ENCODE measurements around the gene LTBP3.
A peak's percentile ranks its signal among the peaks of the same experiment; 100 is the strongest.

LTBP3 gene

DNA sequence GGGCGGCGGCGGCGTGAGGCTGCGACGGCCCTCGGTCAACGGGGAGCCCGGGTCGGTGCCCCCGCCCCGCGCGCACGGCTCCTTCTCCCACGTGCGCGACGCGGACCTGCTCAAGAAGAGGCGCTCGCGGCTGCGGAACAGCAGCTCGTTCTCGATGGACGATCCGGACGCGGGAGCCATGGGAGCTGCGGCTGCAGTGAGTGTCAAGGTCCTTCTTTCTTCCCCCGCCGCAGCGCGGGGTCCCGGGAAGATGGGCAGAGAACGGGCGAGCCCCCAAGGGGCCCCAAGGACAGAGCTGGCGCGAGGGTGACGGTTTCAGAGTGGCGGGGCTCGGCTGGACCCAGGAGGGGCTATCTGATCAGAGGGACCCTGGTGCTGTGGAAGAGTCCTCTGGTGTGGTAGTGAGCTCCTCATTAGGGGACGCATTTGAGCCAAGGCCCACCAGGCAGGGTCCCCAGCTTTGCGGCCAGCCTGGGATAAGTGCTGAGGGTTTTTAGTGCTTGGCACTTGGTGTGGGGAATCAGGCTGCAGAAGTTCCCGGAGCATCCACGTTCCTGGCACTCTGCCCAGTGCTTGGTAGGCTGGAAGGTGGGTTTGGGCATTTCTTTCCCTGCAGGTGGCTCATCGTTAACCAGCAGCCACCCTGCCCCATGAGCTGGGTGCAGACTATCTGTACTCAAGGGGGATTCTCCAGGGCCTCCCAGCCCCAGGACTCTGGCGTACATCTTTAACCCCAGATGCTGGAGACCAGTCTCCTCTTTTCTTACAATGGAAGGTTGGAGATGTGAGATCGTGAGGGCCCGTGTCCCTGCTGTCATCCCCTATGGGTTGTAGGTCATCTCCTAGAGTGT is 27.5 kb upstream of the LTBP3 start:
- no peak for DNase-seq (ENCODE audit: low read depth)

DNA sequence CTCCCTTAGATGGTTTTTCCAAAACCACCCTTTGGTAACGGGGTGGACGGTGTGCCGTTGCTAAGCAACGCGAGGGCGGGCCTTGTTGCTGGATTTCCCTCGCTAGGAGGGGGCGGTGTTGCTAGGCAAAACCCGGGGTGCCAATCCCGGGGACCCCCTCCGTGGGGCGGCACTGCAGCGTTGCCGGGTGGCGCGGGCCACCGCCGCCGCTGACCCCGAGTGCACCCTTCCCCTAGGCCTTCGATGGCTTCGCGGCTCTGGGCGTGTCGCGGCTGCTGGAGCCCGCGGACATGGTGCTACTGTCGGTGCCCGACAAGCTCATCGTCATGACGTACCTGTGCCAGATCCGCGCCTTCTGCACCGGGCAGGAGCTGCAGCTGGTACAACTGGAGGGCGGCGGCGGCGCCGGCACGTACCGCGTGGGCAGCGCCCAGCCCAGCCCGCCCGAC is 26.6 kb upstream of the LTBP3 start:
- no peak for DNase-seq (ENCODE audit: low read depth)

DNA sequence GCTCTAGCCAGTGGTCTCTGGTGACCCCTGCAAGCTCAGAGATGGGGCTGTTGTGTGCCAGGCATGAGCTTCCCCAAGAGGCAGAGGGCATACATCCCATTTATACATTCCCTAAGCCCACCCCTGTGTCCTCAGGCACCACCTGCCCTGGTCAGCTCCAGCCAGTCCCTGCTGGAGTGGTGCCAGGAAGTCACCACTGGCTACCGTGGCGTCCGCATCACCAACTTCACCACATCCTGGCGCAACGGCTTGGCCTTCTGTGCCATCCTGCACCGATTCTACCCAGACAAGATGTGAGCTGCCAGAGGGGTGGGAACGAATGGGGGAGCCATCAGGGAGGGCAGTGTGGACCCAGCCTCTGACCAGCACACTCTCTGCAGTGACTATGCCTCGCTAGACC is 25.9 kb upstream of the LTBP3 start:
- no peak for DNase-seq (ENCODE audit: low read depth)

DNA sequence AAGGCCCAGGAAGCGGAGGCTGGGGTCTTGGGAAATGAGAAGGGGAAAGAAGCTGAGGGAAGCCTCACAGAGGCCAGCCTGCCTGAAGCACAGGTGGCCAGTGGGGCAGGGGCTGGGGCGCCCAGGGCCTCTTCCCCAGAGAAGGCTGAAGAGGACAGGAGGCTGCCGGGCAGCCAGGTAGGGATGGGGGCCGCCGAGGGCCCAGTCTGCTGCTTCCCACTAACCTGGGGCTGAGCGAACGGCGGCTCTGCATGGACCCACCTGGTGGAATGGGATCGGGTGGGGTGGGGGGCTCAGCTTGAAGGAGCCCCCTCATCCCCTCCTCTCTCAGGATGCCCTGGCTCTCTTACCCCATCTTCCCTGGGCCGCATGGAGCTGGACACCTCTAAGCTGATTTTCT is 25.4 kb upstream of the LTBP3 start:
- DNase-seq (ENCODE audit: low read depth), result no peak

DNA sequence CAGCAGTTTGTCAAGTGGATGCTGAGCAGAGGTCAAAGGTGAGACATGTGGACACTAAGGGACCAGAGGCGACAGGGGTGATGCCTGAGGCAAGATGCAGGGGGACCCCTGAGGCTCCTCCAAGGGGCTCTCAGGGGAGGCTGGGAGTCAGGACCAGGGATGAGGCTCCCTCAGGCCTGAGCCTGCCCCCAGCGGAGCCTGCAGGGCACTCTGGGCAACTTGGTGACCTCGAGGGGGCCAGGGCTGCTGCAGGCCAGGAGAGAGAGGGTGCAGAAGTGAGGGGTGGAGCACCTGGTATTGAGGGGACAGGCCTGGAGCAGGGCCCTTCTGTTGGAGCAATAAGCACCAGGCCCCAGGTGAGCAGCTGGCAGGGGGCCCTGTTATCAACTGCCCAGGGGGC is 23.8 kb upstream of the LTBP3 start:
- no peak for DNase-seq (ENCODE audit: low read depth)

DNA sequence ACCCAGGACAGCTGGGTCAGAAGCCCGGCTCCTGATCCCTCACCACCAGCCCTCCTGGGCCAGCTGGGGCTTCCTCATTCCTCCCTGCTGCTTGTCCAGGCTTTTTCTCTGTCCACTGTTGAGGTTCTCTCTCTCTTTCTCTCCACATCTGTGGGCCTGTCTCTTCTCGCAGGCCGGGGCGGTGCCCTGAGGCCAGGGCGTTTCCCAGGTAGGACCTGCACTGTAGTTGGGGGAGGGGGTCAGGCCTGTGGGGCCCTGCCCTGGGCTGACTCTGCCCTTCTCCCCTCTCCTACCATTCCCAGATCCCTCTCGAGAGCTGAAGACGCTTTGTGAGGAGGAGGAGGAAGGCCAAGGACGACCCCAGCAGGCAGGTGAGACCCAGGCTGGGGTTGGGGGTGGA is 22.6 kb upstream of the LTBP3 start:
- DNase-seq (ENCODE audit: low read depth), result no peak

DNA sequence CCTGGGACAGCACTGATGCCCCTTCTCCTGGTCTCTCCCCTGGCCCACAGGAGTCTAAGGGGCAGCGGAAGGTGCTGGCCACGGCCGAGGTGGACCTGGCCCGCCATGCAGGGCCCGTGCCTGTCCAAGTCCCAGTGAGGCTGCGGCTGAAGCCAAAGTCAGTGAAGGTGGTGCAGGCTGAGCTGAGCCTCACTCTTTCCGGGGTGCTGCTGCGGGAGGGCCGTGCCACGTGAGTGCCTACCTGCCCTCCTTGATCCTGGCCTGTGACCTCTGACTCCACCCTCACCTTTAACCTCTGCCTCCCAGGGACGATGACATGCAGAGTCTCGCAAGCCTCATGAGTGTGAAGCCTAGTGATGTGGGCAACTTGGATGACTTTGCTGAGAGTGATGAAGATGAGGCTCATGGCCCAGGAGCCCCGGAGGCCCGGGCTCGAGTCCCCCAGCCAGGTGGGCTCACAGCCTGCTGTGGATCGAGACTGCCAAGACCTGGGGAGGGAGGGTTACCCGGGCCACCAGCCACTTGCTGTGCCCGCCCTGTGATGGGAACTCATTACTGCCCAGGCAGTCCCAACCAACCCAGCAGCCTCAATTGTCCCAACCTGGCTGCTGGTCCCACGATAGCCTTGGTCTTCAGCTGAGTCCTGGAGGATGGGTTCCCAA is 22.0 kb upstream of the LTBP3 start:
- DNase-seq (ENCODE audit: low read depth), result no peak

DNA sequence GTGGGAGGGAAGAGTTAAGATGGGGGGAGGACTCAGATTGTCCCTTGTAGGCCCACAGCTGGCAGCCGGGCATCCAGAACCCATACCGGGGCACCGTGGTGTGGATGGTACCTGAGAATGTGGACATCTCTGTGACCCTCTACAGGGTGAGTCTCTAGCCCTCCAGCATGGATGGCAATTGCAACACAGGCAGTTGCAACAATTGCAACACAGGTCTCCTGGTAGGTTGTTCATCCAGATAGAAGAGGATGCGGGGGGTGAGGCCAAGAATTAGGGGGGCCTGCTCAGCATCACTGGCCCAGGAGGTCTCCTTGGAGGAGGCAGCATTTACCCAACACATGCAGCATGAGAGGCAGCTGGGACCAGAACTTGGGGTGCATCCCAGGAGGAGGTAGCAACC is 21.1 kb upstream of the LTBP3 start:
- no peak for DNase-seq (ENCODE audit: low read depth)

DNA sequence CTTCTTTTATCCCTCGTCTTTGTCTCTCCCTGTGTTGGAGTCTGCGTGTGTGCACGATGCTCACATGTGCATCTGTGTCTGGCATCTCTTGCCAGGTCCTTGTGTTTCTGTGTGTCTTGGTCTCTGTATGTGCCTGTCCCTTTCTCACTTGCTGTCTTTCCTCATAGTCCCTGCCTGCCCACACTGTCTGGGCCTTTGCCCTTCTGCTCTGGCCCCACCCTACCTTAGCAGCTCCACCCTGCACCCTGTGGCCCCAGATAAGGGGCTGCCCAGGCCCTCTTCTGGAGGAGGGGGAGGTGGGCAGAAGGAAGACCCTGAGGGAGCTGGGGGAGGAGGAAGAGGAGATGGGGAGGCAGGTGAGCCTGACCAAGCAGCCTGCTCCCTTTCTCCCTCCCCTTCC is 20.5 kb upstream of the LTBP3 start:
- DNase-seq (ENCODE audit: low read depth), result no peak

DNA sequence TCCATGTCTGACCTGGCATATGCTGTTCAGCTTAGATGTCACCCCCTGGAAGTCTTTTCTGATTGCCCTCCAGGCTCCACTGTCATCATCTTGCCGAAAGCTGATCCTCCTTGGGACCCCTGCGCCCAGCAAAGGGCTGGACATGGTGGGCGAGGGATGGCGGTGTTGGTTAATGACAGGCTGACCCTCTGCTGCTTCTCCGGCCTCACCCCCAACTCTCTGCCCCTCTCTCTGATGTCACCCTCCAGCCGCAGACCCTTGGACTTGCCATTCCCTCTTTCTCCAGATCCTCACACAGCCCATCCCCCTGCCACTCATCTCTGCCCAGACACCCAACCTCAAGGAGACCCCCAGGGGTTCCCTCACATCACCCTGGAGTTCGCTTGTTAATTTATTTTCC is 20.0 kb upstream of the LTBP3 start:
- DNase-seq (ENCODE audit: low read depth), result no peak

DNA sequence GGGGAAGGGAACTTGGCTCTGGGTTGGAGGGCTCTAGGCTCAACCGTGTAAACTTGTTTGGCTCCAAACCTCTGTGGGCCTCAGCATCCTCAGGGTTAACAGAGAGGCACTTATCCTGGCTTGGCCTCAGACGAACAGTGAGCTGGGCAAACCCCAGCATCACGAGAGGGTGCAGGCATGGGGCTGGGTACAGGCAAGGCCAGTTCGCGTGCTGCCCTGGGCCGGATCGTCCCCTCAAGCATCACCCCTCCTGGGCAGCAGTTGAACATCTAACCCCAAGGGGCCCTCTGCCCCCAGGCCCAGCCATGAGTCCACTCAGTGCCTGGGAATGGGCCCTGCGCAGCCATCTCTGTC is 19.6 kb upstream of the LTBP3 start:
- no peak for DNase-seq (ENCODE audit: low read depth)

DNA sequence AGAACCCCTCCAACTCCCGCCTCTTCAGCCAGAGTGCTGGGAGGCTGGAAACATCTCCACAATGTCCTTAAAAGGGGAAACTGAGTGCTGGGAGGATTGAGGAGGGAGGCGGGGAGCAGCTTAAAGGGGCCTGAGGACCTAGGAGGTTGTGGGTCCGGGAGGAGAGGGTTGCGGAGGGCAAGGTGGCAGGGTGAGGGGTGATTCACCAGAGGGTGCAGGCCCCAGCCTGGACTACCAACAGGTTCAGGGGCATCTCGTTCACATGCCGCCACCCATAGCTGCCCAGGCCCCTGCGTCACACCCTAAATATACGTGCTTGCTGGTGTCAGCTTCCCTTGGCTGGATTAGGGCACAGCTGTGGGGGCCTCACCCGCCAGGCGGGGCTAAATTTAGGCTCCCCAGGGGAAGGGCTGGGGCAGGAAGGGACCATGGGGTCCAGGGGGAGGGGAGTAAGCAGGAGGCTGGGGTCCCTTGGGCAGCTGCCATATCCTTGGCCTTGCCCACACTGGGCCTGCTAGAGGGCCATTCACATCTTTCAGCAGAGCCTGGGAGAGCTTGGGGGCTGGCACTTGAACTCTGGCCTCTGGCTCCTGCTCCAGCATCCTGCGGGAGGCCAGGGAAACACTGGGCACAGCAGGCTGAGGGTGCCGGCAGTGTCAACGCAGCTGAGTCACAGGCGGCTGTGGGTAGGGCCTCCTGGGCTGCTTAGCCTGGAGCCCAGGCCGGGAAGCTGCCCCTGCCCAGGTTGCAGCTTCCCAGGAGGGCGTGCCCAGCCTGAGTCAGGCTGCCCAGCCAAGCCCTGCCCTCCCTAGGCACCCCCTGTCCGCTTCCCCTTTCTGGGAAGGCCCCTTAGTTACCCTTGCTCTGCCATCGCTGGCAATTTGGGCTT is 19.0 kb upstream of the LTBP3 start:
- no peak for DNase-seq (ENCODE audit: low read depth)

DNA sequence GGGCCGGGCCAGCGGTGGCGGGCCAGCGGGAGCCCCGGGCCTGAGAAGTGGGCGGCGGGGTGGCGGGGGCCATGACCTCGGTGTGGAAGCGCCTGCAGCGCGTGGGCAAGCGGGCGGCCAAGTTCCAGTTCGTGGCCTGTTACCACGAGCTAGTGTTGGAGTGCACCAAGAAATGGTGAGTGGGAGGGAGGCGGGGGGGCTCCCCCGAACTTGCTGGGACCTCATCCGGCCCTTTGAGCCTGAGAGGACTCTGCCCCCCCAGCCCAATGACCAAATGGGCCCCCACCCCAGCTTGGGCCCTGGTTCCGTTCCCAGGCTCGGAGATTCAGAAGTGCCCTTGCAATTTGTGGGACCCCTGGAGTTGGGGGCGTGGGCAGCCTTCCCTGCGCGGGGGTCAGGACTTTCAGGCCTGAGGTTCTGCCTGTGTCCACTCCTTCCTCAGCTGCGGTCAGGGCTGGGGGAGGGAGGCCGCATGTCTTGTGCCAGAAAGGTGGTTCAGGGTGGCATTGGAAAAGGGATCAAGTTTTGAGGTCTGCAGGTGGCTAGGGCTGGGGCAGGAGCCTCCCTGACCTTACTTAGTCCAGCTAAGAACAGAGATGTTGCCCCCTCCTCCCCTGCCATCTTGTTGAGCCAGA is 18.2 kb upstream of the LTBP3 start:
- DNase-seq (ENCODE audit: low read depth), result no peak

DNA sequence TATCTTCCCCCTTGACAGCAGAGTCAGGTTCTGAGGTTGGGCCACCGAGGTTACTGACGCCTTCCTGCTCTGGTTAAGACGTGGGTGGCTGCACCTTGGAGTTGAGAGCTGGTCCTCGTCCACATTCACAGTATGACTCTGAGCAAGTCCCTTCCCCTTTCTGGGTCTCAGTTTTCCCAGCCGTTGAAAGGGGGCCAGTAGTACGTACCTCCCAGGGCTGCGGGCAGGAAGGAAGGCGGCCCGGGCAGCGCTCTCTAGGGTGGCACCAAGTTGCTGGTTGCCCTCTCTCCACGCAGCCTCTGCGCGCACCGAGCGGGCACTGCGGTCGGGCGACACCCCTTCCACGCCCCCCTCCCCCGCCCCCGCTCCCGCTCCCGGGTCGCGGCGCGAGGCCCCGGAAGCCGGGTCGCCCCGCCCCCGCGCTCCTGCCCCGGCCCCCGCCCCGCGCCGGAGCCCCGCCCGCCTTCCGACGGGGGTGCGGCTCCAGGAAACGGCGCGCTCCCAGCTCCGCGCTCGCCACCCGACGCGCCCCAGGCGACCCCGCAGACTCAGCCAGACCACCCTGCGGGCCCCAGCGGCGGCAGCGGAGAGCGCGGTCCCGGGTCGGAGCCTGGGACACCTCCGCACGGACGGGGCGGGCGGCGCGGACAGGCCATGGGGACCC is 17.5 kb upstream of the LTBP3 start, which contains the start of gene EHBP1L1:
TSS of gene EHBP1L1 (plus strand) at position 486 of the 664 bp plus-strand sequence. CDS start 250 bp downstream, outside the sequence.
- no peak for DNase-seq (ENCODE audit: low read depth)

DNA sequence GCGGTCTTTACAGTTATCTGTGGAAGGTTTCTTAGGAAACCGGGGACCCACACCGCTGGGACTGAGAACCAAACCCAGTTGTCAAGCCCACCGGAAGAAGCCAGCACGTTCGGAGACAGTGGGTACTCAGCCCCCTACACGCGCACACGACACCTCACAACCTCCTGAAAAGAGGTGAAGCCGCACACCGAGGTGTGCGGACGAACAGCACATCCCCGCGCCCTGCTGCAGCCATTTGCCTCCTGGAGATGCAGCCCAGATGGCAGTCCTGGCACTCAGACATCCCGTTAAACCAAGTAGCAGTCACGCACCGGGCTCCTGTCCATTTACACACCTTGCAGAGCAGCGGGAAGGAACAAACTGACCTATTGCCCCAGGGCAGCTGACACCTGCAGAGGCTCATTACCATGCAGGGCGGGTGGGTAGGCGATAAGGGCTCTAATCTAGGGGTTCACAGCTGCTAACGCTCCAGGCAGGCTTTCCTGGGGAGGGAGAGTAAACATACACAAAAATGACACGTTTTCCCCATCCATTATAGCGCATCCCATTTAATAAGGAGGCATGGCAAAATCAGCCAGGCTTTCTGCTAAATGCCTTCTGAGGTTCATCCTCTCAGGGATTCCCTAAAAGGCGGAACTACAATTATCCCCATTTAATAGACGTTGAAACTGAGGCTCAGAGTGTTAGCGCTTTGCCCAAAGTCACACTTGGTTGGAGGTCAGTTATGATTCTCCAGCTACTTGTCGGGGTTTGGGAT is 16.8 kb upstream of the LTBP3 start:
- DNase-seq (ENCODE audit: low read depth), result no peak

DNA sequence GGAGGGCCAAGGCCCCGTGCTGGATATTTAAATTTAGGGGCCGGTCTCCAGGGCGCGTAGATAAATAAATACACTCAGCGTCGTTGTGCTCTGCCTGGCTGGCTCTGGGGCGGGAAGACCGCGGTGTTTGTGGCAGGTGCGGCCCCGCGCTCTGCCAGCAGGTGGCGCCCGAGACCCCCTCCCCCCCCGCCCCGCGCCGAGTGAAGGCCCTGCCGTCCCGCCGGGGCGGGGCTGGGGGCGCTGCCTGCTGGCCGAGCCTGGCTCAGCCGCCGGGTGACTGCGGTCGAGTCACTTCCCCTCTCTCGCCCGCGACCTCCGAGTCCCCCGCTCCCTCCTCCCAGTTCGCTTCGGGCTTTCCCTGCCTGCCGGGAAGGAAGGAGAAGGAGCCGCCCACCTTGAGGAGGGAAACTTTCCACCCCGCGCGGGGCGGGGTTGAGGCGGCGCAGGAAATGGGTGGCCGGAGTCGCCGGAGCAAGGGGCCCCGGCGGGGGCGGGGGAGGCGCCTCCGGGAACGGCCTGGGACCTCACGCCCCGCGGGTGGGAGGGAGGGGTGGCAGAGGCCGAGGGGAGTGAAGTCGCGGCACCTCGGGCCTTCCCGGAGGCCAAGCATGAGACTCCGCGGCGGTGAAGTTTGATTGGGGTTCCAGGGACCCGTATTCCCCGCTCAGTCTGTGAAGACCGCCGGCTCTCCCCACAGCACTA is 16.1 kb upstream of the LTBP3 start:
- DNase-seq (ENCODE audit: low read depth), result peak; percentile 88

DNA sequence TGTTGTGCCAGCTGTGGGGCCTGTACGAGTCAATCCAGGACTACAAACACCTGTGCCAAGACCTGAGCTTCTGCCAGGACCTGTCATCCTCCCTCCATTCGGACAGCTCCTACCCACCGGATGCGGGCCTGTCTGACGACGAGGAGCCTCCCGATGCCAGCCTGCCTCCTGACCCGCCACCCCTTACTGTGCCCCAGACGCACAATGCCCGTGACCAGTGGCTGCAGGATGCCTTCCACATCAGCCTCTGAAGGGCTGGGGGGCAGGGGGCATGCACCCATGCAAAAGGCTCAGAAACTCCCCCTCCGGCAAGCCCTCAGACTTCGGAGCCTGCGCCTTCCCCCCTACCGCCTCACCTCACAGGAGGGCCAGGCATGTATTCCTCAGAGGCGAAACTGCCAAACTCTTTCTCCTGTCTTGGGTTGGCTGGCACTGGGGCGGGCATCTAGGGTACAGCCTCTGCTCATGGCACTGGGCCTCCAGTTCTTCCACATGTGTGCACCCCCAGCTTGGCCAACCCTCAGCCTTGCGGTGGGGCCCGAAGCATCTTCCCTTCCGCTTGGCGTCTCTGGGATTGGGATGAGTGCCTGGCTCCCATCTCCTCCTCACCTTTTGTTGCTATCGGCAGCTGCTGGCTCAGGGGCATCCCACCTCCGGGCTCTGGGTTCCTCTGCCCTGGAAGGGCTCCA is 15.4 kb upstream of the LTBP3 start:
- DNase-seq (ENCODE audit: low read depth), result no peak

DNA sequence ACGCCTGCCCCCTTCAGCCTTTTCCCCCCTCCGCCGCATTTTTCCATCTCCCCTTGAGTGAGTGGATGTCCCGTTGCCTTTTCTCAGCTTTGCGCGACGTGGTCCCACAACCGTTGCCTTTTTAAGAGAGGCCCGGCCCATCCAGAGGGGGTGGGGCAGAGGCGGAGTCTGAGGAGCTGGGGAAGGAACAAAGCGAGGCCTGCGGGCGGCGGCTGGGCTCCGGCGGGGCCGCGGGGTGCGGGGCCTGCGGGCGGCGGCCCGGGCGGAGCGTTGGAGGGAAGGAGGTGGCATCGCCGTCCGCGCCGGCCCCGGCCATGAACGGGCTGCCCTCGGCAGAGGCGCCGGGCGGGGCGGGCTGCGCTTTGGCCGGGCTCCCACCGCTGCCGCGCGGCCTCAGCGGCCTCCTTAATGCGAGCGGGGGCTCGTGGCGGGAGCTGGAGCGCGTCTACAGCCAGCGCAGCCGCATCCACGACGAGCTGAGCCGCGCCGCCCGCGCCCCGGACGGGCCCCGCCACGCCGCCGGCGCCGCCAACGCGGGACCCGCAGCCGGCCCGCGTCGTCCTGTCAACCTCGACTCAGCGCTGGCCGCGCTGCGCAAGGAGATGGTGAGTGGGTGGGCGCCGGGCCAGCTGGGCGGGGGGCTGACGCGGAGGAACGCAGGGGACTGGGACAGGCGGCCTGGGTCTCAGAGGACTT is 14.3 kb upstream of the LTBP3 start, which contains the start of gene FAM89B:
TSS of gene FAM89B (plus strand) at position 183 of the 696 bp plus-strand sequence. CDS start at position 315, 132 bp downstream.
- DNase-seq (ENCODE audit: low read depth), result peak; percentile 47

DNA sequence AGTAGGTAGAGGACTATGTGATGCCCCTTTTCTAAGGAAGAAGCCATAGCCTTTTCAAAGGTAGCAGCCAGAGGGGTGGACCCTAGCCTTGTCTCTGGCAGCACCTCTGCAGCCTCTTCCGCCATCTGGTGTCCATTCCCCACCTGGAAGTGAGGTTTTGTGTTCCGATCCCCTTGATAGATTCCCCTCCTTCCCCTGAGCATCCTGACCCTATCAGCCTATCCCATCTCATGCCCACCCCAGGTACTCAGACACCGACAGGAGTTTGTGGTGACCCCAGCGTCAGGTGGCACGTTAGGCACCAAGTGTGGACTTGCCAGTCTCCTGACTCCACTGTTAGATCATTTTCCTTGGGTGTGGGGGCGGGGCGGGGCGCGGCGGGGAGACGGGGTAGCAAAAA is 13.8 kb upstream of the LTBP3 start:
- no peak for DNase-seq (ENCODE audit: low read depth)
